HG03159 (cell line): ENCODE data around the gene P2RY13.
A peak's percentile ranks its signal among the peaks of the same experiment; 100 is the strongest.

Source experiments
- ATAC-seq: cut with Tn5 transposase; IDR thresholded peaks from one replicate; pipeline ENCODE4 v1.9.1; 2021; ENCODE audit warnings: mild to moderate bottlenecking, moderate library complexity; ENCODE audit not compliant: unreplicated experiment

The P2RY13 gene

GRCh38 chr3:151329363-151329762 lies at the start of gene P2RY13:
P2RY13 (minus strand) TSS chr3:151329549; CDS start chr3:151329528, 21 bp downstream.
- ATAC-seq: no peak

GRCh38 chr3:151377768-151378385 lies 48.5 kb upstream of the P2RY13 start:
- ATAC-seq: peak; percentile 51

GRCh38 chr3:151372063-151372820 lies 42.9 kb upstream of the P2RY13 start:
- no peak for ATAC-seq

GRCh38 chr3:151371526-151371925 lies 42.2 kb upstream of the P2RY13 start:
- no peak for ATAC-seq

GRCh38 chr3:151367448-151367847 lies 38.1 kb upstream of the P2RY13 start:
- no peak for ATAC-seq

- no peak for ATAC-seq
These were observed 37.6 kb upstream of the P2RY13 start for GRCh38 chr3:151366993-151367392.

GRCh38 chr3:151362751-151363174 lies 33.4 kb upstream of the P2RY13 start:
- ATAC-seq: no peak

GRCh38 chr3:151357463-151357850 lies 28.1 kb upstream of the P2RY13 start:
- ATAC-seq: no peak

- no peak for ATAC-seq
These were observed 27.6 kb upstream of the P2RY13 start for GRCh38 chr3:151356794-151357462.

GRCh38 chr3:151351648-151352047 lies 22.3 kb upstream of the P2RY13 start:
- ATAC-seq: peak; percentile 28

- ATAC-seq: peak; percentile 95
These were observed 21.9 kb upstream of the P2RY13 start for GRCh38 chr3:151351219-151351618.

- ATAC-seq: no peak
These were observed 21.3 kb upstream of the P2RY13 start for GRCh38 chr3:151350656-151351055.

GRCh38 chr3:151347432-151347831 lies 18.1 kb upstream of the P2RY13 start:
- no peak for ATAC-seq

- ATAC-seq: no peak
These were observed 16.9 kb upstream of the P2RY13 start for GRCh38 chr3:151346292-151346691.

- no peak for ATAC-seq
These were observed 16.5 kb upstream of the P2RY13 start for GRCh38 chr3:151345859-151346258.

- no peak for ATAC-seq
These were observed 2.3 kb upstream of the P2RY13 start for GRCh38 chr3:151331696-151332095.

GRCh38 chr3:151330899-151331298 lies 1.6 kb upstream of the P2RY13 start:
- ATAC-seq: no peak

- ATAC-seq: no peak
These were observed 1.0 kb upstream of the P2RY13 start for GRCh38 chr3:151330379-151330778.

- no peak for ATAC-seq
These were observed 902 bp downstream of the P2RY13 start for GRCh38 chr3:151328298-151328995.

- ATAC-seq: no peak
These were observed 1.7 kb downstream of the P2RY13 start for GRCh38 chr3:151327571-151328198.

GRCh38 chr3:151322511-151322910 lies 6.8 kb downstream of the P2RY13 start:
- ATAC-seq: no peak
